ENCODE results near the gene SCG3. TPM values are rescaled to one million over a fixed set of nuclear protein-coding genes. Genes with fewer than 3 reads are reported as not detected.
A peak's percentile ranks its signal among the peaks of the same experiment; 100 is the strongest.

Gene SCG3
- total and polyA plus RNA-seq, 7 experiments from 2014 or later, result not detected

GRCh38 chr15:51720201-51720995 lies 39.1 kb downstream of the SCG3 start:
- no peak for ATAC-seq
- Mint-ChIP-seq H3K9me3 (no peaks in the 10 kb centered on the region), H3K36me3 (peaks cover 6 to 30% (median 20%) of the 10 kb centered on the region in 5 donors), H3K27me3 (no peaks in the 10 kb centered on the region), H3K4me1 (peaks cover 14 to 33% (median 20%) of the 10 kb centered on the region in 7 donors), H3K27ac (peak overlapping the region in 4 of 9 donors; percentile 28 to 63 (median 44)), H3K4me3 (no peak overlapping the region)
- intact Hi-C loops (cut with micrococcal nuclease), result no loop called here
- Histone ChIP-seq H3K4me1 (ENCODE audit: control insufficient read depth in 2 of 2, insufficient read depth in 2 of 2, low read length in 2 of 2) (peaks cover 7 to 8% of the 10 kb centered on the region in 2 donors), H3K27ac (ENCODE audit: low read depth, low read length) (no peak overlapping the region), H3K27me3 (ENCODE audit: control insufficient read depth in 2 of 2, insufficient read depth in 2 of 2, low read length in 2 of 2) (no peaks in the 10 kb centered on the region), H3K36me3 (ENCODE audit: control insufficient read depth in 2 of 3, insufficient read depth in 3 of 3, low read length in 3 of 3) (peaks cover 0 to 22% (median 0%) of the 10 kb centered on the region in 3 experiments), H3K9me3 (ENCODE audit: control insufficient read depth in 2 of 3, low read length in 3 of 3) (no peaks in the 10 kb centered on the region), H3K4me3 (ENCODE audit: low read length) (no peak overlapping the region)
- no peak for DNase-seq
- POLR2A ChIA-PET, result interaction anchor here (1.9 kb wide), 1 partner anchor 11 kb away, joined by 6 read pairs; no protein-coding TSS in a partner anchor
- CTCF ChIA-PET, result interaction anchor here (1.2 kb wide), 1 partner anchor 40 kb away, joined by 3 read pairs; no protein-coding TSS in a partner anchor

GRCh38 chr15:51721199-51721960 lies 40.1 kb downstream of the SCG3 start:
- DNase-seq (no peak), ATAC-seq (no peak)
- intact Hi-C loops (cut with micrococcal nuclease), result no loop called here
- Histone ChIP-seq H3K27me3 (ENCODE audit: control insufficient read depth in 2 of 2, insufficient read depth in 2 of 2, low read length in 2 of 2) (no peaks in the 10 kb centered on the region), H3K27ac (ENCODE audit: low read depth, low read length) (no peak overlapping the region), H3K4me3 (ENCODE audit: low read length) (no peak overlapping the region), H3K9me3 (ENCODE audit: control insufficient read depth in 2 of 3, low read length in 3 of 3) (no peaks in the 10 kb centered on the region), H3K4me1 (ENCODE audit: control insufficient read depth in 2 of 2, insufficient read depth in 2 of 2, low read length in 2 of 2) (peaks cover 8% of the 10 kb centered on the region in 2 donors), H3K36me3 (ENCODE audit: control insufficient read depth in 2 of 3, insufficient read depth in 3 of 3, low read length in 3 of 3) (peaks cover 0 to 22% (median 0%) of the 10 kb centered on the region in 3 experiments)
- H3K4me3 Mint-ChIP-seq, result no peak overlapping the region
- no peaks in the 10 kb centered on the region for H3K27me3 Mint-ChIP-seq
- ChIA-PET CTCF (no interaction called here), POLR2A (interaction anchor here (1.9 kb wide), 1 partner anchor 10 kb away, joined by 6 read pairs; no protein-coding TSS in a partner anchor)
- no peaks in the 10 kb centered on the region for H3K9me3 Mint-ChIP-seq
- peak overlapping the region in 3 of 9 donors; percentile 41 to 66 (median 56) for H3K27ac Mint-ChIP-seq
- peaks cover 6 to 30% (median 20%) of the 10 kb centered on the region in 5 donors for H3K36me3 Mint-ChIP-seq
- H3K4me1 Mint-ChIP-seq, result peaks cover 18 to 43% (median 29%) of the 10 kb centered on the region in 7 donors

- Mint-ChIP-seq H3K27me3 (no peaks in the 10 kb centered on the region), H3K36me3 (peaks cover 6 to 30% (median 22%) of the 10 kb centered on the region in 5 donors), H3K9me3 (no peaks in the 10 kb centered on the region), H3K4me3 (peak overlapping the region in 4 of 10 donors; percentile 5 to 51 (median 35)), H3K4me1 (peaks cover 26 to 67% (median 57%) of the 10 kb centered on the region in 7 donors), H3K27ac (peak overlapping the region in 5 of 9 donors; percentile 5 to 83 (median 44))
- Histone ChIP-seq H3K27ac (ENCODE audit: low read depth, low read length) (no peak overlapping the region), H3K9me3 (ENCODE audit: control insufficient read depth in 2 of 3, low read length in 3 of 3) (no peaks in the 10 kb centered on the region), H3K36me3 (ENCODE audit: control insufficient read depth in 2 of 3, insufficient read depth in 3 of 3, low read length in 3 of 3) (peaks cover 0 to 22% (median 0%) of the 10 kb centered on the region in 3 experiments), H3K4me3 (ENCODE audit: low read length) (no peak overlapping the region), H3K27me3 (ENCODE audit: control insufficient read depth in 2 of 2, insufficient read depth in 2 of 2, low read length in 2 of 2) (no peaks in the 10 kb centered on the region), H3K4me1 (ENCODE audit: control insufficient read depth in 2 of 2, insufficient read depth in 2 of 2, low read length in 2 of 2) (peaks cover 8 to 24% of the 10 kb centered on the region in 2 donors)
- POLR2A ChIA-PET, result interaction anchor here (0.9 to 3.0 kb wide), 3 partner anchors 8 to 15 kb away, joined by 3 to 14 read pairs (median 3); partner anchors contain the start of gene LYSMD2
- ATAC-seq, result no peak
- intact Hi-C loops (cut with micrococcal nuclease), result no loop called here
- CTCF ChIA-PET, result interaction anchor here (3.1 kb wide), 1 partner anchor 74 kb away, joined by 10 read pairs; no protein-coding TSS in a partner anchor
- no peak for DNase-seq
These were observed 42.9 kb downstream of the SCG3 start for GRCh38 chr15:51724199-51724598.

- no peak overlapping the region for H3K4me3 ChIP-seq (ENCODE audit: low read length)
- no peak overlapping the region for H3K27ac ChIP-seq (ENCODE audit: low read depth, low read length)
- intact Hi-C loops (cut with micrococcal nuclease), result no loop called here
- no peaks in the 10 kb centered on the region for H3K9me3 ChIP-seq (ENCODE audit: control insufficient read depth in 2 of 3, low read length in 3 of 3)
- peak overlapping the region in 8 of 9 donors; percentile 5 to 83 (median 50) for H3K27ac Mint-ChIP-seq
- H3K27me3 Mint-ChIP-seq, result no peaks in the 10 kb centered on the region
- peaks cover 0 to 22% (median 0%) of the 10 kb centered on the region in 3 experiments for H3K36me3 ChIP-seq (ENCODE audit: control insufficient read depth in 2 of 3, insufficient read depth in 3 of 3, low read length in 3 of 3)
- H3K36me3 Mint-ChIP-seq, result peaks cover 6 to 30% (median 22%) of the 10 kb centered on the region in 5 donors
- ATAC-seq (no peak), DNase-seq (no peak)
- no peaks in the 10 kb centered on the region for H3K27me3 ChIP-seq (ENCODE audit: control insufficient read depth in 2 of 2, insufficient read depth in 2 of 2, low read length in 2 of 2)
- H3K9me3 Mint-ChIP-seq, result no peaks in the 10 kb centered on the region
- H3K4me3 Mint-ChIP-seq, result peak overlapping the region in 7 of 10 donors; percentile 3 to 51 (median 16)
- CTCF ChIA-PET, result interaction anchor here (0.6 to 3.1 kb wide), 2 partner anchors 74 to 354 kb away, joined by 3 to 10 read pairs; no protein-coding TSS in a partner anchor
- POLR2A ChIA-PET, result interaction anchor here (0.9 to 3.0 kb wide), 3 partner anchors 8 to 14 kb away, joined by 3 to 14 read pairs (median 3); partner anchors contain the start of gene LYSMD2
- peaks cover 9 to 24% of the 10 kb centered on the region in 2 donors for H3K4me1 ChIP-seq (ENCODE audit: control insufficient read depth in 2 of 2, insufficient read depth in 2 of 2, low read length in 2 of 2)
- H3K4me1 Mint-ChIP-seq, result peaks cover 29 to 70% (median 59%) of the 10 kb centered on the region in 7 donors
These were observed 43.4 kb downstream of the SCG3 start for GRCh38 chr15:51724673-51725072.

- Histone ChIP-seq H3K9me3 (ENCODE audit: control insufficient read depth in 2 of 3, low read length in 3 of 3) (no peaks in the 10 kb centered on the region), H3K4me1 (ENCODE audit: control insufficient read depth in 2 of 2, insufficient read depth in 2 of 2, low read length in 2 of 2) (peaks cover 26 to 33% of the 10 kb centered on the region in 2 donors), H3K27me3 (ENCODE audit: control insufficient read depth in 2 of 2, insufficient read depth in 2 of 2, low read length in 2 of 2) (no peaks in the 10 kb centered on the region), H3K36me3 (ENCODE audit: control insufficient read depth in 2 of 3, insufficient read depth in 3 of 3, low read length in 3 of 3) (peaks cover 0 to 12% (median 0%) of the 10 kb centered on the region in 3 experiments), H3K27ac (ENCODE audit: low read depth, low read length) (no peak overlapping the region), H3K4me3 (ENCODE audit: low read length) (no peak overlapping the region)
- Mint-ChIP-seq H3K9me3 (no peaks in the 10 kb centered on the region), H3K27ac (peak overlapping the region in 6 of 9 donors; percentile 30 to 86 (median 65)), H3K4me1 (peaks cover 36 to 82% (median 75%) of the 10 kb centered on the region in 7 donors), H3K4me3 (peak overlapping the region in 7 of 10 donors; percentile 14 to 50 (median 43)), H3K36me3 (peaks cover 6 to 27% (median 16%) of the 10 kb centered on the region in 5 donors), H3K27me3 (no peaks in the 10 kb centered on the region)
- POLR2A ChIA-PET, result interaction anchor here (1.0 to 3.0 kb wide), 2 partner anchors 10 to 41 kb away, joined by 3 to 14 read pairs; partner anchors contain the start of gene LYSMD2
- CTCF ChIA-PET, result interaction anchor here (0.6 to 3.1 kb wide), 2 partner anchors 76 to 839 kb away, joined by 3 to 10 read pairs; no protein-coding TSS in a partner anchor
- intact Hi-C loops (cut with micrococcal nuclease), result no loop called here
- ATAC-seq (peak; percentile 41), DNase-seq (no peak)
These were observed 45.2 kb downstream of the SCG3 start for GRCh38 chr15:51726302-51727073.

All from naive thymus-derived CD4-positive, alpha-beta T cell (primary cell).